Kidney glomerular epithelial cell (primary cell): ENCODE data around the gene BTN3A1.

Experiments
- DNase-seq: peaks from one replicate; lab custom pipeline; 2025; lab: John Stamatoyannopoulos, UW

BTN3A1 gene

DNA sequence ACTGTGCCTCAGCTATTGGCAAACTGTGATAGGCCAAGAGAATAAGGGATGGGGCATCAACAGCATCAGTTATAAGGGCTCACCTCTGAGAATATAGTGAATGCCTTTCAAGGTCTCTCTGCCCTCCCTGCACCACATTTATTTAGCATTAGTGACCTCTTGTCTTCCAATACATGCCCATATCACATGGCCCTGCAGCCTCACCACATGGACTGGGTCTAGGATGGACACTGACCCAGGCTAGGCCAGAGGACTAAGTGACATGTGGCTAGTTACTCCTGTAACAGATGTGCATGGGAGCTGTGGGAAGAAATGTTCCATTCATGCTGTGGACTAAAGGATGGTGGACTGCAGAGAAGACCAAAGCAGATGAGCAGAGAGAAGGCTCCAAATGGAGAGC is 22.3 kb upstream of the BTN3A1 start:
- no peak for DNase-seq

- DNase-seq, result no peak
Measured at GRCh38 chr6:26380256-26380655, 21.8 kb upstream of the BTN3A1 start.

- no peak for DNase-seq
Measured at GRCh38 chr6:26382121-26382520, 20.0 kb upstream of the BTN3A1 start.

GRCh38 chr6:26383624-26384417 is 18.3 kb upstream of the BTN3A1 start:
- DNase-seq, result peak; percentile 85

- no peak for DNase-seq
Measured at GRCh38 chr6:26385734-26386125, 16.3 kb upstream of the BTN3A1 start.

GRCh38 chr6:26387565-26387964 is 14.5 kb upstream of the BTN3A1 start:
- no peak for DNase-seq

DNA sequence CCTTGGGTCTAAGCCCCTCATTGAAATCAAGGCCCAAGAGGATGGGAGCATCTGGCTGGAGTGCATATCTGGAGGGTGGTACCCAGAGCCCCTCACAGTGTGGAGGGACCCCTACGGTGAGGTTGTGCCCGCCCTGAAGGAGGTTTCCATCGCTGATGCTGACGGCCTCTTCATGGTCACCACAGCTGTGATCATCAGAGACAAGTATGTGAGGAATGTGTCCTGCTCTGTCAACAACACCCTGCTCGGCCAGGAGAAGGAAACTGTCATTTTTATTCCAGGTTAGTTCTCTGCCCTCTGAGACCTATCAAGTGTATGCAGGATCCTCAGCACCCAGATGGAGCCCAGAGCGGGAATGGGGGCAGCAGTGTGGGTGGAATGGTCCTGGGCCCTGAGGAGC is 14.1 kb upstream of the BTN3A1 start:
- DNase-seq, result no peak

GRCh38 chr6:26388441-26388840 is 13.6 kb upstream of the BTN3A1 start:
- DNase-seq, result no peak

DNA sequence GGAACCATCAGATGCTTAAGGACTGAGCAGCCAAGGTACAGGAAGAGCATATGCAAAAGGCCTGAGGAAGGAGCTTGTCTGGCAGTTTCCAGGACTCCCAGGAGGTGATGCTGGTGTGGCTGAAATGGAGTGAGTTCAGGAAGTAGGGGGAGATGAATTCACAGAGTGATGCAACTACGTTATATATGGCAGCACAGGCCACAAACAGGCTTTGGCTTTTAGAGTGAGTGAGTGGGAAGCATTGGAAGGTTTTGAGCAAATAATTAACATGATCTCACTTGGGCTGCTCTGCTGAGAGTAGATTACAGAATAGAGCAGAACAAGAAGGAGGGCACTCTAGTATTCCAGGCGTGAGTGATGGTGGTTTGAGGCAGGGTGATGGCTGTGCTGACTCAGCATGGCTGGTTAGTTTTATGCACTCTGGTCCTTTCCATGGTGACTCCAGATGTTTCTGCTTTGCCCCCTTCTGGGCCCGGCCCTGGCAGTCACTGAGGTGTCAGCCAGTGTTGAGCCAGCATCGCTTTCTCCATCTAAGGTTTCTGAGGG is 12.7 kb upstream of the BTN3A1 start:
- peak; percentile 59 for DNase-seq

GRCh38 chr6:26390531-26390930 is 11.5 kb upstream of the BTN3A1 start:
- no peak for DNase-seq

DNA sequence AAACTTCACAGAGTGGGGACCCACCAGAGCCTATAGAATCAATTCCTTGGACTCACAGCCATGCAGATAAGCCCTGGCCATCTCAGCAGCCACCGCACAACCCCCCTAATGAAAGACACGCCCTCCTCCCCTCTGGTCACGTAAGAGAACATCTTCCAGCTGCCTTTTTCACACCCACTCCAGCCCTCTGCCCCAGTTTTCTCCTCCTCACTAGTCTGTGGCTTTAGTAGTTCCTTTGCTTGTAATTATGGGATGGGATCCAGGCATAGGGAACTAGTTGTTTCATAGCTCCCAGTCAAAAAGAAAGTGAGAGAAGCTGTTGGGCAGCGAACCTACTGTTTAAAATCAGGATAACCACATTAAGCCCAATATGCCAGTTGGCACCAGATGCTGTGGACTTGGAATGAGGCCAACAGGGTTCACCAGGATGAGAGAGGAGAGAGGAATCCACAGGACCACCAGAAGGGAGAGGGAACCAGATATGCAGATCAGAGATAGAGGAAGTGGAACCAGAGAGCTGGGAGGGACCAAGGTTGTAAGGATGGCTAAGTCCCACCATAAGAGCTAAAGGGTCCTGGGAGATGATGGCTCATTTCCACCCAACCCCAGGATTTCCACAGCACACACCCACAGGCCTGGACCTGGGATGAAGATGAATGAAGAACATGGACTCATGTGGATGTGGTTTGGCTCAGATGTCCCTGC is 9.0 kb upstream of the BTN3A1 start:
- DNase-seq, result no peak

- peak; percentile 88 for DNase-seq
Measured at GRCh38 chr6:26394289-26394688, 7.8 kb upstream of the BTN3A1 start.

GRCh38 chr6:26398555-26398954 is 3.5 kb upstream of the BTN3A1 start:
- DNase-seq, result no peak

GRCh38 chr6:26400626-26401025 is 1.4 kb upstream of the BTN3A1 start:
- no peak for DNase-seq

GRCh38 chr6:26401389-26401986 is 587 bp upstream of the BTN3A1 start:
- no peak for DNase-seq

- no peak for DNase-seq
Measured at GRCh38 chr6:26403893-26404292, 1.8 kb downstream of the BTN3A1 start.

DNA sequence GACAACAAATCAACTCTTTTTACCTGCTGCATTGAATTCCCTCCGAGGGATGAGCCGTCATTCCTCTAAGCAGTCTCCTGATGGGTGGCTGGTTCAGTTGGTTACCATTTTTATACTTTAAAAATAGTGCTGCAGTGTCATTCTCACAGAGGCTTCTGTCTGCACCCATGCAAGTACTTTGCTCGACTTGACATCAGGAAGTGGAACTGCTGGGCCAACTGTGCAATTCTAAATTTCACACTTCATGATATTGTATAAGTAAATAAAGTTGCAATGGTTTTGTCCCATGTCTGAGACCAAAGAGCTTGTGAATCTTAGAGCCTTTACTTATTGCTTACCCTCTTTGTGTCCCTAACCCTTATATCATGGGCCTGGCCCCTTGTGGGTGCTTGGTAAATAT is 2.5 kb downstream of the BTN3A1 start:
- no peak for DNase-seq

DNA sequence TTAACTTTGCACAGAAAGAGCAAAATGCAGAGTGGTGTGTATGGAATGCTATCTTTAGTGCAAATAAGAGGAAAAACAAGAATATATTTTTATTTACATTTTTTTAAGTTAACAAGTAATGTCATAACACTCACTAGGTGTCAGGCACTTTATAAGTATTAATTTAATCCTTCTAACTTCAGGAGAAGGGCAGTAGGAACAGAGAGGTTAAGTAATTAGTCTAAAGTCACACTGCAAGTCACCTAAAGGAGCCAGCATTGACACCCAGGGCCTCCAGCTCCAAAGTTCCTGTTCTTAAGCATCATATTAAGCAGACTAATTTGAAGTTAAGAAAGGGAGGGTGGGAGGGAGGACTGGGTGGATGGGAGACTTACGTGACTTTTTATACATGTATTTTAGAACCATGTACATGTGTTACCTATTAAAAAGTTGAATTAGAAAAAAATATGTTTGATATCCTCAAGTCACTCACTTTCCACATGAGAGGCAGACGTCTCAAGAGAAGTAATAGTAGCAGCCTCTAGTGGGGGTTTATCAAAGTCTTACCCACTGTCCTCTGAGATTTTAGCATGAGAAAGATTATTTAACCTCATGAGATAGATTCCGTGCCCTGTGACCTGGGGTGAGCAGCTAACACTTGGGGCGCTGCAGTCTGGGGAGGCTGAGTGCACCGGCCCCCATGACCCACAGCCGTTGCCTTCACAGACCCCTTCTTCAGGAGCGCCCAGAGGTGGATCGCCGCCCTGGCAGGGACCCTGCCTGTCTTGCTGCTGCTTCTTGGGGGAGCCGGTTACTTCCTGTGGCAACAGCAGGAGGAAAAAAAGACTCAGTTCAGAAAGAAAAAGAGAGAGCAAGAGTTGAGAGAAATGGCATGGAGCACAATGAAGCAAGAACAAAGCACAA is 7.0 kb downstream of the BTN3A1 start:
- DNase-seq, result no peak

GRCh38 chr6:26411751-26412150 is 9.7 kb downstream of the BTN3A1 start:
- peak; percentile 35 for DNase-seq

DNA sequence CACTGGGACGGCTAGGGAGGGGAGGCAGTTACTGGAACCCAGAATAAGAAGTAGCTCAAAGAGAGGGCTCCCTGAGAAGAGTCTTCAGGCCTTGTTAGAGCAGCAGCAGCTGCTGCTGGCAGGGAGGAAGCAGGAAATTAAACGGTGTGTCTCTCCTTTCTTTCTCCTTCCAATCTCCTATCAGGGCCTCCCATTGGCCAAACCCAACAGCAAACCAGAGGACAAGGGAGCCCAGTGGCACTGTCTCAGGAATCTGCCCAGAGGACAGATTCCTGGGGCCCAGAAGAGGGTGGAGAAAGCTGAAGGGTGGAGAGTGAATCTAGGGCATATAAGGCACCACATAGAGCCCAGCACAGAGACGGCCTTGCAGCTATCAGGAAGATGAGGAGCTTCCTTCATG is 10.2 kb downstream of the BTN3A1 start:
- DNase-seq, result no peak

DNA sequence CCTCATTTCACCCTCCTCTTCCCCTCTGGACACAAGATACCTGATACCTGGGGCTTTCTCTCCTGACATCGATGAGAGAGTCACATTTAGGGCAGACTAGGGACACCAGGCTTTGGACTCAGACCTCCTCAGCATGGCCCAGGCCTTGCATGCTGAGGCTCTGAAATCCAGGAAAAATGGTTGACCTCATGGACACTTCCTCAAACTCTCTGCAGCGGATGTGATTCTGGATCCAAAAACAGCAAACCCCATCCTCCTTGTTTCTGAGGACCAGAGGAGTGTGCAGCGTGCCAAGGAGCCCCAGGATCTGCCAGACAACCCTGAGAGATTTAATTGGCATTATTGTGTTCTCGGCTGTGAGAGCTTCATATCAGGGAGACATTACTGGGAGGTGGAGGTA is 10.9 kb downstream of the BTN3A1 start:
- DNase-seq, result no peak

GRCh38 chr6:26414281-26414680 is 12.2 kb downstream of the BTN3A1 start:
- DNase-seq, result no peak
